ENCODE measurements around the gene TRIM4.

- TF ChIP-seq PATZ1 (CRISPR knock-in tag; IDR thresholded peaks at IDR 0.05; ENCODE audit: borderline replicate concordance) (no peak), PPARA (CRISPR knock-in tag; IDR thresholded peaks at IDR 0.05; ENCODE audit: borderline replicate concordance) (no peak), ZNF565 (CRISPR knock-in tag; conservative IDR thresholded peaks at IDR 0.05; ENCODE audit: low read depth) (no peak), ZFP3 (CRISPR knock-in tag; IDR thresholded peaks at IDR 0.05) (no peak), CREB5 (CRISPR knock-in tag; IDR thresholded peaks at IDR 0.05; ENCODE audit: low read depth) (no peak), TCF4 (CRISPR knock-in tag; IDR thresholded peaks at IDR 0.05; ENCODE audit: borderline replicate concordance) (no peak), ZC3H10 (CRISPR knock-in tag; IDR thresholded peaks at IDR 0.05) (no peak), ISL1 (CRISPR knock-in tag; IDR thresholded peaks at IDR 0.05) (no peak), RARB (CRISPR knock-in tag; IDR thresholded peaks at IDR 0.05) (no peak), ZFP30 (CRISPR knock-in tag; IDR thresholded peaks at IDR 0.05) (no peak), ZNF8 (CRISPR knock-in tag; IDR thresholded peaks at IDR 0.05) (no peak), ARNTL (CRISPR knock-in tag; IDR thresholded peaks at IDR 0.05; ENCODE audit: borderline replicate concordance, low read depth) (no peak), BACH2 (CRISPR knock-in tag; IDR thresholded peaks at IDR 0.05; ENCODE audit: borderline replicate concordance) (no peak), TOX (CRISPR knock-in tag; IDR thresholded peaks at IDR 0.05; ENCODE audit: borderline replicate concordance) (no peak)
These were observed 8.9 kb upstream of the TRIM4 start for GRCh38 chr7:99928188-99928587.
